DND-41 (cell line): ENCODE measurements around the gene SHISA9.

ENCODE experiments used
- ATAC-seq: fragments of 200-7000 bp; cut with Tn5 transposase; 3 replicates; pipeline ENCODE4 v1.9.1; 2021; ENCODE audit warnings: low read depth; ENCODE audit not compliant: insufficient read depth
- DNase-seq: peaks from one replicate; pipeline ENCODE4 v3.0.0-alpha.2; 2020
- H2AFZ ChIP-seq: 2 replicates; pipeline ENCODE4 v1.6.0; 2012; ENCODE audit warnings: low read depth, low read length
- H3K27ac ChIP-seq: 2 replicates; pipeline ENCODE4 v1.5.1; 2012; ENCODE audit warnings: low read length, inconsistent platforms
- H3K27me3 ChIP-seq: fragments of 200-600 bp; sonication (generic); 2 replicates; pipeline ENCODE4 v1.6.0; 2012; ENCODE audit warnings: low read length, mild to moderate bottlenecking, inconsistent platforms; ENCODE audit not compliant: insufficient read depth, poor library complexity
- H3K36me3 ChIP-seq: 2 replicates; pipeline ENCODE4 v1.5.1; 2012; ENCODE audit warnings: low read length, inconsistent platforms; ENCODE audit not compliant: insufficient read depth
- H3K4me1 ChIP-seq: 2 replicates; pipeline ENCODE4 v1.5.1; 2012; ENCODE audit warnings: mild to moderate bottlenecking, low read length; ENCODE audit not compliant: insufficient read depth
- H3K4me2 ChIP-seq: 2 replicates; pipeline ENCODE4 v1.6.0; 2012; ENCODE audit warnings: mild to moderate bottlenecking, moderate library complexity, low read length, inconsistent platforms; ENCODE audit not compliant: insufficient read depth
- H3K4me3 ChIP-seq, 2 experiments: fragments of 200-600 bp in 1 of 2; shearing (Covaris generic) in 1 of 2; 2 replicates each; pipeline ENCODE4 v1.5.1; 2012 to 2016; ENCODE audit warnings: inconsistent platforms in 2 of 2, low read length in 2 of 2, mild to moderate bottlenecking in 2 of 2, low read depth in 1 of 2, moderate library complexity in 1 of 2
- H3K79me2 ChIP-seq: 2 replicates; pipeline ENCODE4 v1.6.0; 2012; ENCODE audit warnings: low read length, inconsistent platforms; ENCODE audit not compliant: insufficient read depth
- H3K9ac ChIP-seq: 2 replicates; pipeline ENCODE4 v1.6.0; 2012; ENCODE audit warnings: low read depth, mild to moderate bottlenecking, inconsistent platforms, low read length, moderate library complexity
- H3K9me3 ChIP-seq: 2 replicates; pipeline ENCODE4 v1.5.1; 2012; ENCODE audit warnings: low read length, moderate library complexity, mild to moderate bottlenecking, inconsistent platforms; ENCODE audit not compliant: insufficient read depth, severe bottlenecking
- H4K20me1 ChIP-seq: 2 replicates; pipeline ENCODE4 v1.6.0; 2012; ENCODE audit warnings: low read length; ENCODE audit not compliant: insufficient read depth
- CTCF ChIP-seq: IDR thresholded peaks from 2 replicates; pipeline ENCODE4 v1.5.1; 2012; ENCODE audit warnings: borderline replicate concordance, low read length, moderate library complexity, mild to moderate bottlenecking; ENCODE audit not compliant: poor library complexity, severe bottlenecking; ENCODE audit errors: extremely low read depth
- EZH2 ChIP-seq: IDR thresholded peaks from 3 replicates; pipeline ENCODE4 v1.6.1; 2012; ENCODE audit warnings: borderline replicate concordance, low read depth, mild to moderate bottlenecking, moderate library complexity, low read length, inconsistent platforms; ENCODE audit not compliant: severe bottlenecking

The SHISA9 gene

GRCh38 chr16:12975766-12976165, 74.4 kb downstream of the SHISA9 start:
- ATAC-seq = no peak
- no peaks in the 10 kb centered on the region for H3K9me3 ChIP-seq
- no peak for TF ChIP-seq EZH2
- no peak for TF ChIP-seq CTCF
- H3K27ac ChIP-seq = no peak overlapping the region
- no peaks in the 10 kb centered on the region for H3K4me1 ChIP-seq
- H3K4me3 ChIP-seq = no peak overlapping the region
- H3K36me3 ChIP-seq = no peaks in the 10 kb centered on the region
- H2AFZ ChIP-seq = no peak overlapping the region
- H3K4me2 ChIP-seq = no peak overlapping the region
- no peak for DNase-seq
- H4K20me1 ChIP-seq = no peaks in the 10 kb centered on the region
- H3K9ac ChIP-seq = no peak overlapping the region
- no peaks in the 10 kb centered on the region for H3K27me3 ChIP-seq
- H3K79me2 ChIP-seq = no peaks in the 10 kb centered on the region

GRCh38 chr16:12976496-12976895, 75.1 kb downstream of the SHISA9 start:
- H4K20me1 ChIP-seq = no peaks in the 10 kb centered on the region
- H3K27me3 ChIP-seq = no peaks in the 10 kb centered on the region
- no peak overlapping the region for H3K4me2 ChIP-seq
- no peak overlapping the region for H3K9ac ChIP-seq
- H3K79me2 ChIP-seq = no peaks in the 10 kb centered on the region
- H2AFZ ChIP-seq = no peak overlapping the region
- no peaks in the 10 kb centered on the region for H3K36me3 ChIP-seq
- no peak overlapping the region for H3K27ac ChIP-seq
- TF ChIP-seq EZH2 = no peak
- no peaks in the 10 kb centered on the region for H3K4me1 ChIP-seq
- no peak for ATAC-seq
- H3K4me3 ChIP-seq = no peak overlapping the region
- no peaks in the 10 kb centered on the region for H3K9me3 ChIP-seq
- DNase-seq = no peak

- Histone ChIP-seq H3K79me2 (no peaks in the 10 kb centered on the region), H3K9me3 (no peaks in the 10 kb centered on the region), H3K4me1 (no peaks in the 10 kb centered on the region), H3K36me3 (no peaks in the 10 kb centered on the region), H2AFZ (no peak overlapping the region), H3K27me3 (no peaks in the 10 kb centered on the region), H3K27ac (no peak overlapping the region), H4K20me1 (no peaks in the 10 kb centered on the region), H3K4me3 (no peak overlapping the region), H3K4me2 (no peak overlapping the region), H3K9ac (no peak overlapping the region)
- DNase-seq (no peak), ATAC-seq (no peak)
- TF ChIP-seq CTCF (no peak), EZH2 (no peak)
Measured at GRCh38 chr16:12976936-12977335, 75.5 kb downstream of the SHISA9 start.

- H4K20me1 ChIP-seq = no peaks in the 10 kb centered on the region
- no peak overlapping the region for H2AFZ ChIP-seq
- H3K79me2 ChIP-seq = no peaks in the 10 kb centered on the region
Measured at GRCh38 chr16:12985516-12985915, 84.1 kb downstream of the SHISA9 start.

More at GRCh38 chr16:12985516-12985915, 84.1 kb downstream of the SHISA9 start:
- Histone ChIP-seq H3K4me1 (no peaks in the 10 kb centered on the region), H3K27me3 (no peaks in the 10 kb centered on the region), H3K4me2 (no peak overlapping the region), H3K9ac (no peak overlapping the region), H3K4me3 (no peak overlapping the region), H3K9me3 (peaks cover 5% of the 10 kb centered on the region), H3K27ac (no peak overlapping the region), H3K36me3 (no peaks in the 10 kb centered on the region)
- ATAC-seq = no peak
- no peak for DNase-seq
- no peak for TF ChIP-seq EZH2
- no peak for TF ChIP-seq CTCF
